ENCODE measurements around the gene FAM13C.

Gene FAM13C

DNA sequence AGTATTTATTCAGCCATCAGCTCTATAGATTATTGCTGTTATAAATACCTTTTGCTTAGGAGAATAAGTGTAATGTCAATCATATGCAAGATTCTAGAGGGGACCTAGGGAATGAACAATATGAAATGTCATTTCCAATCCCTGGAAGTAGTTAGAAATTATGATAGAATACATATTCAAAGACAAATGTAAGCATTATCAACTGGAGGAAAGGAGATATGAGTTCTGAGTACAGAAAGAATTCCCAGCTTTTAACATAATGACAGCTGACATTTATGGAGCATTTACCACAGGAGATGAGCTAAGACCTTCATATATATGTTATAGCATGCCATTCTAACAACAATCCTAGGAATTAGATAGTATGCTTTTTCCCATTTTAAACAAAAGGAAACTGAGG is 86.2 kb downstream of the FAM13C start:
- DNase-seq (ENCODE audit: low read depth, low spot score) = no peak
- no peak overlapping the region for H3K4me3 ChIP-seq
- TF ChIP-seq FOXP2 (optimal IDR thresholded peaks at IDR 0.05; ENCODE audit: control extremely low read depth, extremely low read length, insufficient read depth) (no peak), EZH2 (IDR thresholded peaks at IDR 0.05) (no peak), POLR2AphosphoS5 (IDR thresholded peaks at IDR 0.05; ENCODE audit: borderline replicate concordance, low read depth, low read length) (no peak)
- no peak overlapping the region for H3K9ac ChIP-seq (ENCODE audit: insufficient read length)
- no peaks in the 10 kb centered on the region for H3K36me3 ChIP-seq (ENCODE audit: insufficient read depth, low read length)
- H3K9me3 ChIP-seq (ENCODE audit: low read depth, low read length) = no peaks in the 10 kb centered on the region
- H3K27ac ChIP-seq = no peak overlapping the region

DNA sequence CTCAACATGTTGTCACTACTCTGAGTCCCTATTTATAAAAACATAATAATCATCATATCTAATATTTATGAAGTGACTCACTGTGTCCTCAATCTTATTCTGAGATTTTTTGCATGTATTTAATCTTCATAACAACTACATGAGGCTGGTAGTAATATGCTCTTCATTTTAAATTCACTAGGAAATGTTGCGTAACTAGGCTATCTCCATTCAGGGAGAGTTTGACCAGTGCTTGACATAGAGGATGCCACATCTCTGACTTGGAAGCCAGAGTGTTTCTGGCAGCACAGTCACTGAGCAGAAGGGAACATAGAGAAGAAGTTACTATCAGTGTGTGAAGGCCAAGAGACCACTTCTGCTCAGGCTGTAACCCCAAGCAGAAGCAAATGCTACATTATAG is 88.9 kb downstream of the FAM13C start:
- Histone ChIP-seq H3K4me3 (no peak overlapping the region), H3K9me3 (ENCODE audit: low read depth, low read length) (no peaks in the 10 kb centered on the region), H3K27ac (no peak overlapping the region), H3K9ac (ENCODE audit: insufficient read length) (no peak overlapping the region), H3K36me3 (ENCODE audit: insufficient read depth, low read length) (no peaks in the 10 kb centered on the region)
- DNase-seq (ENCODE audit: low read depth, low spot score) = no peak
- no peak for TF ChIP-seq POLR2AphosphoS5 (IDR thresholded peaks at IDR 0.05; ENCODE audit: borderline replicate concordance, low read depth, low read length)
- no peak for TF ChIP-seq FOXP2 (optimal IDR thresholded peaks at IDR 0.05; ENCODE audit: control extremely low read depth, extremely low read length, insufficient read depth)

- H3K27ac ChIP-seq = no peak overlapping the region
- TF ChIP-seq POLR2AphosphoS5 (IDR thresholded peaks at IDR 0.05; ENCODE audit: borderline replicate concordance, low read depth, low read length) (no peak), FOXP2 (optimal IDR thresholded peaks at IDR 0.05; ENCODE audit: control extremely low read depth, extremely low read length, insufficient read depth) (no peak), EZH2 (IDR thresholded peaks at IDR 0.05) (no peak)
Measured at GRCh38 chr10:59272061-59272460, 90.3 kb downstream of the FAM13C start.

GRCh38 chr10:59271160-59271559 is 91.2 kb downstream of the FAM13C start:
- DNase-seq (ENCODE audit: low read depth, low spot score) = no peak
- Histone ChIP-seq H3K27ac (no peak overlapping the region), H3K4me3 (no peak overlapping the region), H3K9ac (ENCODE audit: insufficient read length) (no peak overlapping the region), H3K36me3 (ENCODE audit: insufficient read depth, low read length) (no peaks in the 10 kb centered on the region), H3K9me3 (ENCODE audit: low read depth, low read length) (no peaks in the 10 kb centered on the region)
- no peak for TF ChIP-seq FOXP2 (optimal IDR thresholded peaks at IDR 0.05; ENCODE audit: control extremely low read depth, extremely low read length, insufficient read depth)
- TF ChIP-seq EZH2 (IDR thresholded peaks at IDR 0.05) = no peak
- TF ChIP-seq POLR2AphosphoS5 (IDR thresholded peaks at IDR 0.05; ENCODE audit: borderline replicate concordance, low read depth, low read length) = no peak

More at GRCh38 chr10:59272061-59272460, 90.3 kb downstream of the FAM13C start:
- no peaks in the 10 kb centered on the region for H3K9me3 ChIP-seq (ENCODE audit: low read depth, low read length)
- no peak for DNase-seq (ENCODE audit: low read depth, low spot score)
- no peaks in the 10 kb centered on the region for H3K36me3 ChIP-seq (ENCODE audit: insufficient read depth, low read length)
- no peak overlapping the region for H3K9ac ChIP-seq (ENCODE audit: insufficient read length)
- H3K4me3 ChIP-seq = no peak overlapping the region

DNA sequence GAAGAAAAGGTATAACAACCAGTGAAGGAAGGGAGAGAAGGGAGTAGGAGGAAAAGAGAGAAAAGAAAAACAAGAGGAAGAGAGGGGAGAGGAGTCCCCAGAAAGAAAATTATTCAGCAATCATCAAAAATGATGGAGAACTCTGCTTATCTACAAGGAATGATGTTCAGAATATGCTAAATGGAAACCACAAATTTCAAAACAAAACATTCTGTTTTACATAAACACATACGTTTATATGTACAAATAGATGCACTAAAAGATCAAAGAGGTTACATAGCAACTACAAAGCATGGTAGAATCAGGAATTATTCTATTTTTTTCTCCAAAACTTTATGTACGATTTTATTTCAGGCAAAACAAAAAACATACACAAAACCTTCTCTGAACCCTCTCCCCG is 91.9 kb downstream of the FAM13C start:
- Histone ChIP-seq H3K9me3 (ENCODE audit: low read depth, low read length) (no peaks in the 10 kb centered on the region), H3K4me3 (no peak overlapping the region), H3K9ac (ENCODE audit: insufficient read length) (no peak overlapping the region), H3K36me3 (ENCODE audit: insufficient read depth, low read length) (no peaks in the 10 kb centered on the region), H3K27ac (no peak overlapping the region)
- TF ChIP-seq POLR2AphosphoS5 (IDR thresholded peaks at IDR 0.05; ENCODE audit: borderline replicate concordance, low read depth, low read length) (no peak), EZH2 (IDR thresholded peaks at IDR 0.05) (no peak), FOXP2 (optimal IDR thresholded peaks at IDR 0.05; ENCODE audit: control extremely low read depth, extremely low read length, insufficient read depth) (no peak)
- DNase-seq (ENCODE audit: low read depth, low spot score) = no peak

DNA sequence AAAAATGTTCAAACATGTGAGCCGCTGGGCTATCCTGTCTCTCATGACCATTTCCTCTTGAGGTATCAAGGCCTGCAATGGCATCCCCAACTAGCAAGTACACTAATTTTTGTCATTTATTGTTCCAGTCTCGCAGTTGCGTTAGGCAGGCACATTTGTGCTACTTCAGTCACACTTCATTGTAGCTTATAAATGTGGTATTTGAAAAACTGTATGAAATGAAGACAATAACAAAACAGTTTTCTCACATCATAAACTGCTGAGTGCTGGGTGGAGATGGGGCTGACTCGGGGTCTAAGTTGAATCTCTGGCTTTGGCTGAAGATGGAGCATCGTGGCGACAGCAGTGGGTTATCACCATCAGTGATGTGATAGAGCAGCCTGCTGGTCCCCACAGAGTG is 92.7 kb downstream of the FAM13C start:
- no peak for TF ChIP-seq FOXP2 (optimal IDR thresholded peaks at IDR 0.05; ENCODE audit: control extremely low read depth, extremely low read length, insufficient read depth)
- TF ChIP-seq POLR2AphosphoS5 (IDR thresholded peaks at IDR 0.05; ENCODE audit: borderline replicate concordance, low read depth, low read length) = no peak
- TF ChIP-seq EZH2 (IDR thresholded peaks at IDR 0.05) = no peak
- H3K9ac ChIP-seq (ENCODE audit: insufficient read length) = no peak overlapping the region
- H3K27ac ChIP-seq = no peak overlapping the region
- DNase-seq (ENCODE audit: low read depth, low spot score) = no peak
- H3K36me3 ChIP-seq (ENCODE audit: insufficient read depth, low read length) = no peaks in the 10 kb centered on the region
- no peak overlapping the region for H3K4me3 ChIP-seq
- H3K9me3 ChIP-seq (ENCODE audit: low read depth, low read length) = no peaks in the 10 kb centered on the region

DNA sequence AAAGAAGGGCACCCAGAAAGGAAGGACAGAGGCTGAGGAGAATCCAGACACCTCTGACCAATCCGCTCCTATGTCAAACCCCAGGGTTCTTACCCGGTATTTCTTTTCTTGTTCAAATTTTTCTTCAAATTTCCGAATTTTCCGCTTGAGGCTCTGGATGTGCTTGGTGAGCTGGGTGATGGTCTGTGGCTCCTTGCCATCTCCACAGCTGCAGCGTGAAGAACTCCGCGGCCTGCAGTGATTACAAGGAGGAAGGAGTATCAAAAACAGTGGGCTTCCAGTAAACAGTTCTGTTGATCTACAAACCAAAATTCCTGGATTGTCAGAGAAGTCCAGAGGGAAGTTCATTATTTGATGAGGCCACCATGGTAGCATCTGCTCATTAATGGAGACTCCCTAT is 93.9 kb downstream of the FAM13C start:
- TF ChIP-seq FOXP2 (optimal IDR thresholded peaks at IDR 0.05; ENCODE audit: control extremely low read depth, extremely low read length, insufficient read depth) = no peak
- no peak for TF ChIP-seq EZH2 (IDR thresholded peaks at IDR 0.05)
- no peak for TF ChIP-seq POLR2AphosphoS5 (IDR thresholded peaks at IDR 0.05; ENCODE audit: borderline replicate concordance, low read depth, low read length)
- no peak for DNase-seq (ENCODE audit: low read depth, low spot score)
- H3K4me3 ChIP-seq = no peak overlapping the region
- no peaks in the 10 kb centered on the region for H3K36me3 ChIP-seq (ENCODE audit: insufficient read depth, low read length)
- H3K9ac ChIP-seq (ENCODE audit: insufficient read length) = no peak overlapping the region
- H3K27ac ChIP-seq = no peak overlapping the region
- H3K9me3 ChIP-seq (ENCODE audit: low read depth, low read length) = no peaks in the 10 kb centered on the region

- TF ChIP-seq EZH2 (IDR thresholded peaks at IDR 0.05) (no peak), FOXP2 (optimal IDR thresholded peaks at IDR 0.05; ENCODE audit: control extremely low read depth, extremely low read length, insufficient read depth) (no peak), POLR2AphosphoS5 (IDR thresholded peaks at IDR 0.05; ENCODE audit: borderline replicate concordance, low read depth, low read length) (no peak)
- Histone ChIP-seq H3K4me3 (no peak overlapping the region), H3K36me3 (ENCODE audit: insufficient read depth, low read length) (no peaks in the 10 kb centered on the region), H3K27ac (no peak overlapping the region), H3K9ac (ENCODE audit: insufficient read length) (no peak overlapping the region), H3K9me3 (ENCODE audit: low read depth, low read length) (no peaks in the 10 kb centered on the region)
- no peak for DNase-seq (ENCODE audit: low read depth, low spot score)
Measured at GRCh38 chr10:59266321-59266720, 96.0 kb downstream of the FAM13C start.

GRCh38 chr10:59265141-59265540 is 97.2 kb downstream of the FAM13C start:
- no peaks in the 10 kb centered on the region for H3K9me3 ChIP-seq (ENCODE audit: low read depth, low read length)

More at GRCh38 chr10:59265141-59265540, 97.2 kb downstream of the FAM13C start:
- Histone ChIP-seq H3K9ac (ENCODE audit: insufficient read length) (no peak overlapping the region), H3K27ac (no peak overlapping the region), H3K4me3 (no peak overlapping the region), H3K36me3 (ENCODE audit: insufficient read depth, low read length) (no peaks in the 10 kb centered on the region)
- no peak for DNase-seq (ENCODE audit: low read depth, low spot score)
- TF ChIP-seq EZH2 (IDR thresholded peaks at IDR 0.05) (no peak), POLR2AphosphoS5 (IDR thresholded peaks at IDR 0.05; ENCODE audit: borderline replicate concordance, low read depth, low read length) (no peak), FOXP2 (optimal IDR thresholded peaks at IDR 0.05; ENCODE audit: control extremely low read depth, extremely low read length, insufficient read depth) (no peak)
